HG03103 (cell line): Measurements from ENCODE around the gene HS6ST3.
A peak's percentile ranks its signal among the peaks of the same experiment; 100 is the strongest.

Experiments
- ATAC-seq: cut with Tn5 transposase; IDR thresholded peaks from one replicate; pipeline ENCODE4 v1.9.1; 2021; ENCODE audit warnings: low read depth; ENCODE audit not compliant: unreplicated experiment

HS6ST3 gene

GRCh38 chr13:96696389-96696900 is 606.5 kb downstream of the HS6ST3 start:
- ATAC-seq = no peak

- no peak for ATAC-seq
These were observed 610.8 kb downstream of the HS6ST3 start for GRCh38 chr13:96700657-96701056.

GRCh38 chr13:96707146-96707545 is 617.2 kb downstream of the HS6ST3 start:
- ATAC-seq = no peak

- ATAC-seq = no peak
These were observed 620.4 kb downstream of the HS6ST3 start for GRCh38 chr13:96710166-96710862.

GRCh38 chr13:96720446-96720845 is 630.5 kb downstream of the HS6ST3 start:
- no peak for ATAC-seq

GRCh38 chr13:96726651-96727050 is 636.7 kb downstream of the HS6ST3 start:
- ATAC-seq = no peak

- no peak for ATAC-seq
These were observed 638.6 kb downstream of the HS6ST3 start for GRCh38 chr13:96728463-96728862.

- ATAC-seq = no peak
These were observed 640.8 kb downstream of the HS6ST3 start for GRCh38 chr13:96730676-96731075.

GRCh38 chr13:96734499-96734898 is 644.6 kb downstream of the HS6ST3 start:
- no peak for ATAC-seq

- ATAC-seq = no peak
These were observed 651.9 kb downstream of the HS6ST3 start for GRCh38 chr13:96741779-96742178.

GRCh38 chr13:96743296-96744089 is 653.6 kb downstream of the HS6ST3 start:
- no peak for ATAC-seq

- no peak for ATAC-seq
These were observed 654.7 kb downstream of the HS6ST3 start for GRCh38 chr13:96744367-96745331.

GRCh38 chr13:96746886-96747285 is 657.0 kb downstream of the HS6ST3 start:
- ATAC-seq = no peak

GRCh38 chr13:96749825-96750224 is 659.9 kb downstream of the HS6ST3 start:
- ATAC-seq = no peak

- no peak for ATAC-seq
These were observed 661.2 kb downstream of the HS6ST3 start for GRCh38 chr13:96751089-96751488.

GRCh38 chr13:96762876-96763275 is 673.0 kb downstream of the HS6ST3 start:
- no peak for ATAC-seq

GRCh38 chr13:96766306-96766705 is 676.4 kb downstream of the HS6ST3 start:
- ATAC-seq = no peak

- ATAC-seq = no peak
These were observed 678.6 kb downstream of the HS6ST3 start for GRCh38 chr13:96768524-96768923.

GRCh38 chr13:96769874-96770273 is 680.0 kb downstream of the HS6ST3 start:
- ATAC-seq = no peak

- peak; percentile 88 for ATAC-seq
These were observed 681.8 kb downstream of the HS6ST3 start for GRCh38 chr13:96771486-96772367.
